PC-9 (cell line): ENCODE measurements around the gene RAB11FIP4.

Experiments
- CTCF ChIP-seq: fragments of 200-600 bp; sonication (generic); conservative IDR thresholded peaks from 2 replicates; pipeline ENCODE4 v1.6.1; 2017; ENCODE audit warnings: mixed run types, antibody characterized with exemption, mild to moderate bottlenecking, moderate library complexity
- EZH2 ChIP-seq: fragments of 200-600 bp; sonication (generic); IDR thresholded peaks from 2 replicates; pipeline ENCODE4 v1.8.0; 2017; ENCODE audit warnings: antibody characterized with exemption, low read depth

GRCh38 chr17:31433091-31433790 lies 41.8 kb downstream of the RAB11FIP4 start:
- TF ChIP-seq CTCF (no peak), EZH2 (no peak)
